Astrocyte (in vitro differentiated cells and primary cell): ENCODE data around the gene ITCH. TPM values are rescaled to one million over a fixed set of nuclear protein-coding genes. Genes with fewer than 3 reads are reported as not detected.

Experiments used
- DNase-seq: peaks from one replicate; pipeline ENCODE4 v3.0.0-alpha.2; 2010; ENCODE audit warnings: low read depth
- FAIRE-seq: peaks from 2 replicates; lab custom pipeline; 2011; peaks lifted over from hg19 to GRCh38; lab: Jason Lieb, UNC
- H2AFZ ChIP-seq: 2 replicates; pipeline ENCODE4 v1.6.0; 2012; ENCODE audit warnings: low read depth, low read length, inconsistent platforms
- H3K27ac ChIP-seq: 2 replicates; pipeline ENCODE4 v1.5.1; 2011; ENCODE audit warnings: low read depth, low read length, inconsistent platforms
- H3K27me3 ChIP-seq: 2 replicates; pipeline ENCODE4 v1.6.0; 2011; ENCODE audit warnings: low read length, inconsistent platforms; ENCODE audit not compliant: insufficient read depth
- H3K36me3 ChIP-seq: 2 replicates; pipeline ENCODE4 v1.5.1; 2011; ENCODE audit warnings: low read length, inconsistent platforms; ENCODE audit not compliant: insufficient read depth
- H3K4me1 ChIP-seq: 2 replicates; pipeline ENCODE4 v1.5.1; 2011; ENCODE audit warnings: low read length, inconsistent platforms; ENCODE audit not compliant: insufficient read depth
- H3K4me2 ChIP-seq: 2 replicates; pipeline ENCODE4 v1.6.0; 2012; ENCODE audit warnings: low read length, inconsistent platforms
- H3K4me3 ChIP-seq: 2 replicates; pipeline ENCODE4 v1.5.1; 2011; ENCODE audit warnings: low read depth, mild to moderate bottlenecking, low read length, inconsistent platforms; ENCODE audit not compliant: insufficient read depth
- H3K79me2 ChIP-seq: 2 replicates; pipeline ENCODE4 v1.6.0; 2012; ENCODE audit warnings: mild to moderate bottlenecking, low read length, inconsistent platforms; ENCODE audit not compliant: insufficient read depth
- H3K9ac ChIP-seq: 2 replicates; pipeline ENCODE4 v1.6.0; 2012; ENCODE audit warnings: mild to moderate bottlenecking, low read length, inconsistent platforms
- H3K9me3 ChIP-seq: 2 replicates; pipeline ENCODE4 v1.5.1; 2012; ENCODE audit warnings: low read depth, mild to moderate bottlenecking, low read length, inconsistent platforms; ENCODE audit not compliant: insufficient read depth
- H4K20me1 ChIP-seq: 2 replicates; pipeline ENCODE4 v1.6.0; 2012; ENCODE audit warnings: low read length, inconsistent platforms; ENCODE audit not compliant: insufficient read depth
- H3K27ac Mint-ChIP-seq: one replicate; pipeline ENCODE4 v1.8.0; 2021; ENCODE audit warnings: mild to moderate bottlenecking, mixed read lengths; ENCODE audit not compliant: unreplicated experiment
- H3K27me3 Mint-ChIP-seq: one replicate; pipeline ENCODE4 v1.8.0; 2021; ENCODE audit warnings: low read depth, mixed read lengths; ENCODE audit not compliant: unreplicated experiment
- H3K36me3 Mint-ChIP-seq: one replicate; pipeline ENCODE4 v1.8.0; 2021; ENCODE audit warnings: low read depth, mixed read lengths; ENCODE audit not compliant: unreplicated experiment
- H3K4me1 Mint-ChIP-seq: one replicate; pipeline ENCODE4 v1.8.0; 2021; ENCODE audit warnings: low read depth, mixed read lengths; ENCODE audit not compliant: unreplicated experiment
- H3K4me3 Mint-ChIP-seq: one replicate; pipeline ENCODE4 v1.8.0; 2021; ENCODE audit warnings: mild to moderate bottlenecking, moderate library complexity, mixed read lengths; ENCODE audit not compliant: unreplicated experiment
- H3K9me3 Mint-ChIP-seq: one replicate; pipeline ENCODE4 v1.8.0; 2021; ENCODE audit warnings: mild to moderate bottlenecking, mixed read lengths; ENCODE audit not compliant: unreplicated experiment
- EZH2 ChIP-seq: IDR thresholded peaks from 2 replicates; pipeline ENCODE4 v1.6.1; 2012; ENCODE audit warnings: mild to moderate bottlenecking, low read length, inconsistent platforms; ENCODE audit not compliant: insufficient read depth
- total RNA-seq: library from RNA; stranded (reverse); gene quantifications from 2 replicates; pipeline ENCODE4 v1.2.1, GENCODE V29; 2021
- TF ChIP-seq, protein P1 (sequence below): IDR thresholded peaks from 2 replicates; pipeline ENCODE4 v1.5.1; 2011; ENCODE audit warnings: low read depth, mild to moderate bottlenecking, inconsistent platforms, low read length, moderate library complexity; ENCODE audit not compliant: insufficient read depth

ITCH gene
- total RNA-seq, 1 donor from 2014 or later, result 79.0 TPM

DNA sequence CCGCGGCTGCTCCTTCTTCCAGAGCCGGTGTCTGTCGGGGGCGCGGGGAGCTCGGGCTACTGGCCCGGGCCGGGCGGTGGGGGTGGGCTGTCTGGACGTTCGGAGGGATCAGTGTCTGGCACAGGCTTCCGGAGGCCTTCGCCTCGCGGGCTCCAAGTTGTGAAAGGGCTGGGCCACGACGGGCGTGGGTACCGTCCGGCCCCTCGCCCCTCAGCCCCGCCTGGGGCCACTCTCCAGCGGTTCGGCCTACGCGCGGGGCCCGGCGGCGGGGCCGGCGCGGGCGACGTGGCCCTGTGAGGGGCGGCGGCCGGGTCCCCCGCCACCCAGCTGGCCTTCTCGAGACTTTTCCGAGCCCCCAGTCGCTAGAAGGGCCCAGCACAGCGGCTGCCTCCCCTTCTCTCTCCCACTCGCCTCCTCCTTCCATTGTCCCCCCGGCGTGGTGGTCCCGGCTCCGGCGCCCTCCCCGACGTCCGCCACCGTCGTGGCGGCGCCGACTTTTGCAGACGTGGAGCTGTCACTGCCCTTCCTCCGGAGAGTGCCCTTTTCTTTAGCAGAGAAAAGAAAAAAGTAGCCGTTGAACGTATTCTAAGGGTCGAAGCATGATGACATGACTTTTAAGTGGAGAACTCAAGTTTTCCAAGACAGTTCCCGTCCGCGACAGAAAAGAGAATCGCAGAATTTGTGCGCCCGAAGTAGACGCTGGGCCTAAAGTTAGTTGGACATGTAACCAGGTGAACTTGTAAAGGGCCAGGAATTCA is 571 bp downstream of the ITCH start:
- H3K9me3 Mint-ChIP-seq, result no peaks in the 10 kb centered on the region
- Histone ChIP-seq H4K20me1 (peaks cover 45% of the 10 kb centered on the region), H3K4me2 (peak overlapping the region; percentile 93), H3K9ac (peak overlapping the region; percentile 97), H3K4me1 (peaks cover 12% of the 10 kb centered on the region), H2AFZ (peak overlapping the region; percentile 91), H3K9me3 (no peaks in the 10 kb centered on the region), H3K27me3 (no peaks in the 10 kb centered on the region), H3K4me3 (peak overlapping the region; percentile 79), H3K36me3 (no peaks in the 10 kb centered on the region), H3K27ac (peak overlapping the region; percentile 89), H3K79me2 (peaks cover 56% of the 10 kb centered on the region)
- peaks cover 25% of the 10 kb centered on the region for H3K4me1 Mint-ChIP-seq
- FAIRE-seq, result no peak
- H3K27ac Mint-ChIP-seq, result peak overlapping the region; percentile 100
- H3K4me3 Mint-ChIP-seq, result peak overlapping the region; percentile 100
- no peaks in the 10 kb centered on the region for H3K27me3 Mint-ChIP-seq
- H3K36me3 Mint-ChIP-seq, result peaks cover 14% of the 10 kb centered on the region
- TF ChIP-seq, protein P1, sequence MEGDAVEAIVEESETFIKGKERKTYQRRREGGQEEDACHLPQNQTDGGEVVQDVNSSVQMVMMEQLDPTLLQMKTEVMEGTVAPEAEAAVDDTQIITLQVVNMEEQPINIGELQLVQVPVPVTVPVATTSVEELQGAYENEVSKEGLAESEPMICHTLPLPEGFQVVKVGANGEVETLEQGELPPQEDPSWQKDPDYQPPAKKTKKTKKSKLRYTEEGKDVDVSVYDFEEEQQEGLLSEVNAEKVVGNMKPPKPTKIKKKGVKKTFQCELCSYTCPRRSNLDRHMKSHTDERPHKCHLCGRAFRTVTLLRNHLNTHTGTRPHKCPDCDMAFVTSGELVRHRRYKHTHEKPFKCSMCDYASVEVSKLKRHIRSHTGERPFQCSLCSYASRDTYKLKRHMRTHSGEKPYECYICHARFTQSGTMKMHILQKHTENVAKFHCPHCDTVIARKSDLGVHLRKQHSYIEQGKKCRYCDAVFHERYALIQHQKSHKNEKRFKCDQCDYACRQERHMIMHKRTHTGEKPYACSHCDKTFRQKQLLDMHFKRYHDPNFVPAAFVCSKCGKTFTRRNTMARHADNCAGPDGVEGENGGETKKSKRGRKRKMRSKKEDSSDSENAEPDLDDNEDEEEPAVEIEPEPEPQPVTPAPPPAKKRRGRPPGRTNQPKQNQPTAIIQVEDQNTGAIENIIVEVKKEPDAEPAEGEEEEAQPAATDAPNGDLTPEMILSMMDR, result no peak
- DNase-seq, result peak; percentile 35

DNA sequence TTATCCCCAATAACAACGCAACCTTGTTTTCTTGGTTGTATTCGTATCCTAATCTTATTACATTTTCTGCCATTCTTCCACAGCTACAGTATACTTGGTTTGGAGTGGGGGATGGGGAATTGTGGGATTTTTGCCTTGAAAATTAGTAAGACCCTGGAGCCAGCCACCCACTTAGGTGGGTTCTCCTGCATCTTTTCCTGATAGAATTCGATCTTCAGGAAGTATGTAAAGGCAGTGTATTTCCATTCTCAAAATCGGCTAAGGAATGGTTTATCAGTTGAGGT is 1.1 kb downstream of the ITCH start:
- H3K4me3 ChIP-seq, result peak overlapping the region; percentile 79
- peak overlapping the region; percentile 1 for H2AFZ ChIP-seq
- peak overlapping the region; percentile 89 for H3K27ac ChIP-seq
- no peaks in the 10 kb centered on the region for H3K9me3 ChIP-seq
- Mint-ChIP-seq H3K9me3 (no peaks in the 10 kb centered on the region), H3K4me1 (peaks cover 27% of the 10 kb centered on the region), H3K36me3 (peaks cover 14% of the 10 kb centered on the region), H3K4me3 (peak overlapping the region; percentile 91), H3K27ac (peak overlapping the region; percentile 87), H3K27me3 (no peaks in the 10 kb centered on the region)
- H4K20me1 ChIP-seq, result peaks cover 50% of the 10 kb centered on the region
- H3K9ac ChIP-seq, result peak overlapping the region; percentile 97
- FAIRE-seq (no peak), DNase-seq (no peak)
- peaks cover under 1% of the 10 kb centered on the region for H3K36me3 ChIP-seq
- H3K4me2 ChIP-seq, result peak overlapping the region; percentile 93
- peaks cover 61% of the 10 kb centered on the region for H3K79me2 ChIP-seq
- TF ChIP-seq, protein P1, result no peak
- no peak for TF ChIP-seq EZH2
- no peaks in the 10 kb centered on the region for H3K27me3 ChIP-seq
- H3K4me1 ChIP-seq, result peaks cover 12% of the 10 kb centered on the region

DNA sequence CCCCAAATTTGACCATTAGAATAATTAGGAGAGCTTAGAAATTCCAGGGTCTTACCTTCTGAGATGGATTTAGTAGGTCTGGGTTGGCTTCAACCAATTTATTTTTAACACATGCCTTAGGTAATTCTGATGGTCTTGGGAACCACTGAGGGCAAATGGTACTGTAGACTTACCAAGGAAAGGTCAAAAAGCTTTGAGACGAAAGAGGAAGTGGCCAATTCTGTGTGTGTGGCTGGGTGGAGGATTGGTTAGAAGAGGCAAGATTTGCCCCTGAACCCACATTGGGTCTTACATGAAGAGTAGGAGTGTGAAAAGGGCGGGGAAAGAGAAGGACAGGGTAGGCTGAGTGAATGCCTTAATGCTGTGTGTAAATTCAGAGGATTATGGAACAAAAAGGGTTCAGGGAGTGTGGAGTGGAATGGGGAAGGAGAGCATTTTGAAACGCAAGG is 2.7 kb downstream of the ITCH start:
- H3K27me3 Mint-ChIP-seq, result no peaks in the 10 kb centered on the region
- peak overlapping the region; percentile 58 for H3K4me2 ChIP-seq
- no peaks in the 10 kb centered on the region for H3K9me3 ChIP-seq
- peaks cover 77% of the 10 kb centered on the region for H3K79me2 ChIP-seq
- H3K9me3 Mint-ChIP-seq, result no peaks in the 10 kb centered on the region
- no peak overlapping the region for H3K9ac ChIP-seq
- H3K27me3 ChIP-seq, result no peaks in the 10 kb centered on the region
- H4K20me1 ChIP-seq, result peaks cover 66% of the 10 kb centered on the region
- H3K4me3 ChIP-seq, result no peak overlapping the region
- DNase-seq, result no peak
- no peak overlapping the region for H3K27ac Mint-ChIP-seq
- H2AFZ ChIP-seq, result no peak overlapping the region
- TF ChIP-seq, protein P1, result no peak
- TF ChIP-seq EZH2, result no peak
- H3K36me3 ChIP-seq, result peaks cover 14% of the 10 kb centered on the region
- peaks cover 28% of the 10 kb centered on the region for H3K36me3 Mint-ChIP-seq
- FAIRE-seq, result no peak
- H3K4me1 Mint-ChIP-seq, result peaks cover 32% of the 10 kb centered on the region
- H3K4me1 ChIP-seq, result peaks cover 12% of the 10 kb centered on the region
- no peak overlapping the region for H3K27ac ChIP-seq
- H3K4me3 Mint-ChIP-seq, result peak overlapping the region; percentile 91
